LNCaP clone FGC (cell line): Measurements from ENCODE around the gene KLHL22.
A peak's percentile ranks its signal among the peaks of the same experiment; 100 is the strongest.

Source experiments
- DNase-seq: peaks from one replicate; pipeline ENCODE4 v3.0.0-alpha.2; 2011; ENCODE audit warnings: low read depth
- H3K4me3 ChIP-seq: 2 replicates; pipeline ENCODE4 v1.5.1; 2011; ENCODE audit warnings: mild to moderate bottlenecking, low read depth, low read length, control low read depth
- CTCF ChIP-seq: IDR thresholded peaks from 2 replicates; pipeline ENCODE4 v1.5.1; 2012; ENCODE audit warnings: mild to moderate bottlenecking; ENCODE audit not compliant: control insufficient read depth, insufficient read depth; ENCODE audit errors: extremely low read depth

KLHL22 gene

DNA sequence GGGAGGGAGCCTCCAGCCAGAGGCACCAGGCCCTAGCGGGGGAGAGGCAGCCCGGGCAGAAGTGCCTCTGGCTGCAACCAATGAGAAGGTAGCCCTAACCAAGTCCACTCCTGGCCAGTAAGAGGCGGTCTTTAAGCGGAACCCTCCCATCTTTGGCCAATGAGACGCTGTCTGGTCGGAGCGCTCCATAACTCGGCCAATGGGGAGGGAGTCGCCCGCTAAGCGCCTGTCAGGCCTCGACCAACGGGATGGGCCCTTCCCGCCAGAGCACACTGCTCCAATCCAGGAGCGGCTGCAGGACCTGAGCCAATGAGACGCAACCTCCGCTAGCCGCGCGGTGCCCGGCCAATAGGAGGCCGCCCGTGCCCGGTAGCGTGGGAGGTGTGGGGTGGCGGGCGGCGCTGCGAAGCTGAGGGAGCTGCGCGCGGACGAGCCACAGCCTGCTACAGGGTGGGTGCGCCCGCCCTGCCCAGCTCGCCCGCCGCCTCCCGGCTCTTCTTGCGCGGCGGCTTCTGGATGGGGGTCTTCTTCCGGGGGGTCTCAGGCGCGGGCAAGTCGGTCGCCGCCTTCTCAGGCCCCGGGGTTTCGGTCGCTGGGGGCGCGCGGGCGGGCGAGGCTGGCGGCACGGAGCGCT, 70.5 kb downstream of the KLHL22 start:
- TF ChIP-seq CTCF: no peak
- DNase-seq: no peak
- no peak overlapping the region for H3K4me3 ChIP-seq

- no peak for TF ChIP-seq CTCF
- DNase-seq: no peak
- no peak overlapping the region for H3K4me3 ChIP-seq
These were observed 71.0 kb downstream of the KLHL22 start for GRCh38 chr22:20424568-20424931.

- H3K4me3 ChIP-seq: no peak overlapping the region
- DNase-seq: no peak
- no peak for TF ChIP-seq CTCF
These were observed 71.6 kb downstream of the KLHL22 start for GRCh38 chr22:20423906-20424551.

DNA sequence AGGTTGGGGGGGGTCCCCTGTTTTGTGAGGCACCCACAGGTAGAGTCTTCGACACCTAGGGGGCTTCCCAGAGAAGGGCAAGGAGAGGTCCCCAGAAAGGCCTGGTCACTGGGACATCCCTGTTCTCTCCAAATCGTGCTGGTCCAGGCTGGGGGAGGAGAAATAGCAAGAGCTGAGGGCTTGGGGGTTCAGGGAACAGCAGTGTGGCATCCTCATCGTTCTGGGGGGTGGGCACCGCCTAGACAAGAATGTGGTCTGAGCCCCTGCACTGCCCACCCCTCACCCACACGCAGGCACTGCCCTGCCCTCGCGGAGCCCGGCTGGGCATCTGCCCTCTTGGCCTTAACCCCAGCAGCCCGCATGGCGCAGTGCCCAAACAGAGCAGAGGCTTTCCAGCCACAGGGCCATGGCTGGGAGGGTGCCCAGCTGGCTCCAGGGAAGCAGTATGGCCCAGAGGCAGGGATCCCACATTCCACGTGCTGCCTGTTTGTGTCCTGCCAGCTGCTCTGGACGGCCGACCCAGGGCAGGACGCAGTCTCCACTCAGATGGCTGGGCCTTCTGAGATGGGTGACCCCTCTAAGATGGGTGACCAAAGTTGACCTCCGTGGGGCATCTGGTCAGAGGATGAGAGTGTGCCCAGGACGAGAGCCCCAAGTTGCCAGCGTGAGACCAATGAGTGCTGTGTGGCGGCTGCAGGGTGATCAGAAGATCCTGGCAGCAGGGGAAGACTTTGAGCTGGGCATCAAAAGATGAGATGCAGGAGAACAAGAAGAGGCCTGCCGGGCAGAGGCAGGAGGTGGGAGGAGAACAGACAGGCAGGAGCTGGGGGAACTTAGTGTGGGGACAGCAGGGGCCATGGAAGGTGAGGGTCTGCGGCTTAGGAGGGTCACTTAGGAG, 72.3 kb downstream of the KLHL22 start:
- DNase-seq: peak; percentile 34
- no peak for TF ChIP-seq CTCF
- H3K4me3 ChIP-seq: no peak overlapping the region

GRCh38 chr22:20422271-20423007, 73.2 kb downstream of the KLHL22 start:
- no peak for TF ChIP-seq CTCF
- DNase-seq: no peak
- no peak overlapping the region for H3K4me3 ChIP-seq

- DNase-seq: no peak
- no peak for TF ChIP-seq CTCF
- H3K4me3 ChIP-seq: no peak overlapping the region
These were observed 74.1 kb downstream of the KLHL22 start for GRCh38 chr22:20421507-20421874.
